Measurements from ENCODE around the gene HELZ2. TPM values are rescaled to one million over a fixed set of nuclear protein-coding genes. Genes with fewer than 3 reads are reported as not detected.

HELZ2 gene
- total and polyA plus RNA-seq, 10 of the 15 experiments (the other 5 are each of a cell fraction or from before 2014, with no cell fraction given), result 0.05 to 33.3 (median 6.2) TPM

- Histone ChIP-seq H3K9ac (ENCODE audit: control insufficient read depth, insufficient read depth, low read length) (peak overlapping the region; percentile 12; the same call in 1 of the 2 replicates), H3K27me3 (replicated peaks in 1 of 2; ENCODE audit: control insufficient read depth in 2 of 2, insufficient read depth in 2 of 2, low read length in 1 of 2) (no peaks in the 10 kb centered on the region), H2AFZ (ENCODE audit: control insufficient read depth, low read depth, low read length) (peak overlapping the region; percentile 87), H3K4me2 (ENCODE audit: control insufficient read depth, insufficient read depth) (peak overlapping the region; percentile 77), H3K4me3 (no peak overlapping the region), H3K36me3 (ENCODE audit: control insufficient read depth in 2 of 2, insufficient read depth in 2 of 2, low read length in 1 of 2) (no peaks in the 10 kb centered on the region), H3K27ac (ENCODE audit: control insufficient read depth, insufficient read depth) (peak overlapping the region; percentile 82; the same call in 1 of the 2 replicates), H3K4me1 (ENCODE audit: control insufficient read depth, insufficient read depth, low read length) (peaks cover 26% of the 10 kb centered on the region), H4K20me1 (ENCODE audit: control insufficient read depth, insufficient read depth) (no peaks in the 10 kb centered on the region), H3K9me3 (replicated peaks; ENCODE audit: control insufficient read depth, insufficient read depth, low read length) (no peaks in the 10 kb centered on the region), H3K79me2 (ENCODE audit: control insufficient read depth, insufficient read depth, low read length) (no peaks in the 10 kb centered on the region)
- FAIRE-seq (no peak), ATAC-seq (peak; percentile 29), DNase-seq (ENCODE audit: low read depth, low spot score) (no peak)
- in situ Hi-C loops (cut with MboI), result no loop called here
- SMC1A ChIA-PET (ENCODE audit: uncharacterized antibody, unreplicated experiment), result interaction anchor here (1.0 to 2.6 kb wide), 21 partner anchors 9 to 582 kb away, joined by 3 to 16 read pairs (median 4); partner anchors contain the start of genes FNDC11, HELZ2 and RTEL1
- POLR2A ChIA-PET, result interaction anchor here (0.8 to 2.3 kb wide), 14 partner anchors 14 to 502 kb away, joined by 3 to 33 read pairs (median 4); partner anchors contain the start of genes GMEB2, HELZ2, PPDPF and RTEL1
- RAD21 ChIA-PET (ENCODE audit: unreplicated experiment), result interaction anchor here (0.6 to 3.2 kb wide), 42 partner anchors 9 to 601 kb away, joined by 3 to 41 read pairs (median 5); partner anchors contain the start of genes ARFRP1, GMEB2, HELZ2 and LIME1
- BruUV-seq (replicated peaks), result no TSS peak
- whole genome bisulfite sequencing (ENCODE audit: insufficient coverage, insufficient replicate concordance, low lambda C conversion rate, missing lambda C conversion rate), result 46% methylated on average over 20 of the region's 27 CpGs
- intact Hi-C loops (cut with micrococcal nuclease; ENCODE audit: unreplicated experiment), result loop anchor here (1.0 to 5.0 kb wide), 6 partner anchors 40 to 584 kb away; partner anchors contain the start of gene GMEB2
- CTCF ChIA-PET, result interaction anchor here (0.5 to 2.9 kb wide), 36 partner anchors 10 to 583 kb away, joined by 3 to 25 read pairs (median 4); partner anchors contain the start of genes FNDC11, HELZ2, LIME1 and PPDPF
- TF ChIP-seq TAF1 (IDR thresholded peaks at IDR 0.05; ENCODE audit: borderline replicate concordance, low read depth, low read length) (no peak), YY1 (IDR thresholded peaks at IDR 0.05; ENCODE audit: low read depth, low read length) (no peak), NFYB (IDR thresholded peaks at IDR 0.05; ENCODE audit: insufficient read depth, low read depth, low read length) (no peak), SMC3 (IDR thresholded peaks at IDR 0.05; ENCODE audit: borderline replicate concordance, low read length) (no peak), MXI1 (IDR thresholded peaks at IDR 0.05; ENCODE audit: low read depth, low read length) (0 out of 2 replicates have a peak, but pooled peaks have one; percentile 2), SUZ12 (IDR thresholded peaks at IDR 0.05; ENCODE audit: unreplicated experiment) (no peak), HDAC2 (IDR thresholded peaks at IDR 0.05) (no peak), ZNF217 (IDR thresholded peaks at IDR 0.05) (0 out of 2 replicates have a peak, but pooled peaks have one; percentile 6), RFX5 (IDR thresholded peaks at IDR 0.05; ENCODE audit: low read depth, low read length) (no peak), POU2F2 (IDR thresholded peaks at IDR 0.05; ENCODE audit: borderline replicate concordance, low read depth, low read length) (no peak), SMARCA5 (IDR thresholded peaks at IDR 0.05) (no peak), ZNF24 (IDR thresholded peaks at IDR 0.05) (0 out of 2 replicates have a peak, but pooled peaks have one; percentile 1), RCOR1 (conservative IDR thresholded peaks at IDR 0.05; ENCODE audit: low read depth, low read length) (no peak), RAD21 (IDR thresholded peaks at IDR 0.05; ENCODE audit: insufficient read depth, low read depth, low read length) (peak; percentile 27; the same call in 1 of the 2 replicates), CHD2 (IDR thresholded peaks at IDR 0.05; ENCODE audit: borderline replicate concordance, low read depth, low read length) (no peak)
- TF ChIP-seq, protein P1, sequence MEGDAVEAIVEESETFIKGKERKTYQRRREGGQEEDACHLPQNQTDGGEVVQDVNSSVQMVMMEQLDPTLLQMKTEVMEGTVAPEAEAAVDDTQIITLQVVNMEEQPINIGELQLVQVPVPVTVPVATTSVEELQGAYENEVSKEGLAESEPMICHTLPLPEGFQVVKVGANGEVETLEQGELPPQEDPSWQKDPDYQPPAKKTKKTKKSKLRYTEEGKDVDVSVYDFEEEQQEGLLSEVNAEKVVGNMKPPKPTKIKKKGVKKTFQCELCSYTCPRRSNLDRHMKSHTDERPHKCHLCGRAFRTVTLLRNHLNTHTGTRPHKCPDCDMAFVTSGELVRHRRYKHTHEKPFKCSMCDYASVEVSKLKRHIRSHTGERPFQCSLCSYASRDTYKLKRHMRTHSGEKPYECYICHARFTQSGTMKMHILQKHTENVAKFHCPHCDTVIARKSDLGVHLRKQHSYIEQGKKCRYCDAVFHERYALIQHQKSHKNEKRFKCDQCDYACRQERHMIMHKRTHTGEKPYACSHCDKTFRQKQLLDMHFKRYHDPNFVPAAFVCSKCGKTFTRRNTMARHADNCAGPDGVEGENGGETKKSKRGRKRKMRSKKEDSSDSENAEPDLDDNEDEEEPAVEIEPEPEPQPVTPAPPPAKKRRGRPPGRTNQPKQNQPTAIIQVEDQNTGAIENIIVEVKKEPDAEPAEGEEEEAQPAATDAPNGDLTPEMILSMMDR (IDR thresholded peaks at IDR 0.05 in 2 of 3, conservative IDR thresholded peaks at IDR 0.05 in 1 of 3; ENCODE audit: control insufficient read depth in 2 of 3, extremely low read depth in 1 of 3, insufficient read depth in 1 of 3, low read depth in 3 of 3, low read length in 3 of 3), result peak in 1 of 3 experiments; percentile 29; a peak in 1 of 6 replicates
- TF ChIP-seq, protein P2, sequence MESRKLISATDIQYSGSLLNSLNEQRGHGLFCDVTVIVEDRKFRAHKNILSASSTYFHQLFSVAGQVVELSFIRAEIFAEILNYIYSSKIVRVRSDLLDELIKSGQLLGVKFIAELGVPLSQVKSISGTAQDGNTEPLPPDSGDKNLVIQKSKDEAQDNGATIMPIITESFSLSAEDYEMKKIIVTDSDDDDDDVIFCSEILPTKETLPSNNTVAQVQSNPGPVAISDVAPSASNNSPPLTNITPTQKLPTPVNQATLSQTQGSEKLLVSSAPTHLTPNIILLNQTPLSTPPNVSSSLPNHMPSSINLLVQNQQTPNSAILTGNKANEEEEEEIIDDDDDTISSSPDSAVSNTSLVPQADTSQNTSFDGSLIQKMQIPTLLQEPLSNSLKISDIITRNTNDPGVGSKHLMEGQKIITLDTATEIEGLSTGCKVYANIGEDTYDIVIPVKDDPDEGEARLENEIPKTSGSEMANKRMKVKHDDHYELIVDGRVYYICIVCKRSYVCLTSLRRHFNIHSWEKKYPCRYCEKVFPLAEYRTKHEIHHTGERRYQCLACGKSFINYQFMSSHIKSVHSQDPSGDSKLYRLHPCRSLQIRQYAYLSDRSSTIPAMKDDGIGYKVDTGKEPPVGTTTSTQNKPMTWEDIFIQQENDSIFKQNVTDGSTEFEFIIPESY (IDR thresholded peaks at IDR 0.05), result no peak
- TF ChIP-seq, protein P3, sequence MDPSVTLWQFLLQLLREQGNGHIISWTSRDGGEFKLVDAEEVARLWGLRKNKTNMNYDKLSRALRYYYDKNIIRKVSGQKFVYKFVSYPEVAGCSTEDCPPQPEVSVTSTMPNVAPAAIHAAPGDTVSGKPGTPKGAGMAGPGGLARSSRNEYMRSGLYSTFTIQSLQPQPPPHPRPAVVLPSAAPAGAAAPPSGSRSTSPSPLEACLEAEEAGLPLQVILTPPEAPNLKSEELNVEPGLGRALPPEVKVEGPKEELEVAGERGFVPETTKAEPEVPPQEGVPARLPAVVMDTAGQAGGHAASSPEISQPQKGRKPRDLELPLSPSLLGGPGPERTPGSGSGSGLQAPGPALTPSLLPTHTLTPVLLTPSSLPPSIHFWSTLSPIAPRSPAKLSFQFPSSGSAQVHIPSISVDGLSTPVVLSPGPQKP (IDR thresholded peaks at IDR 0.05; ENCODE audit: low read depth, low read length), result no peak
Observed at GRCh38 chr20:63538204-63539091, 35.6 kb downstream of the HELZ2 start.

Measured in GM12878 (cell line).